H9 (cell line): ENCODE data around the gene ERN1. TPM values are rescaled to one million over a fixed set of nuclear protein-coding genes. Genes with fewer than 3 reads are reported as not detected.
A peak's percentile ranks its signal among the peaks of the same experiment; 100 is the strongest.

ENCODE experiments used
- DNase-seq: peaks from one replicate; pipeline ENCODE4 v3.0.0-alpha.2; 2017
- H2AFZ ChIP-seq: one replicate; pipeline ENCODE4 v1.6.1; 2013; ENCODE audit warnings: mild to moderate bottlenecking, low read length, control low read depth, moderate library complexity
- H2AK5ac ChIP-seq: 2 replicates; pipeline ENCODE4 v1.6.1; 2013; ENCODE audit warnings: low read length, control low read depth, mixed read lengths; ENCODE audit not compliant: insufficient read length
- H2BK120ac ChIP-seq: one replicate; pipeline ENCODE4 v1.6.1; 2013; ENCODE audit warnings: low read depth, mild to moderate bottlenecking, low read length, control low read depth, inconsistent platforms; ENCODE audit not compliant: poor library complexity, severe bottlenecking
- H2BK12ac ChIP-seq: 2 replicates; pipeline ENCODE4 v1.6.1; 2013; ENCODE audit warnings: low read length, control low read depth, mixed read lengths, low read depth; ENCODE audit not compliant: insufficient read length
- H2BK15ac ChIP-seq: 2 replicates; pipeline ENCODE4 v1.6.1; 2013; ENCODE audit warnings: low read depth, low read length, control low read depth
- H2BK20ac ChIP-seq: one replicate; pipeline ENCODE4 v1.6.1; 2013; ENCODE audit warnings: low read depth, mild to moderate bottlenecking, low read length, control low read depth, inconsistent platforms; ENCODE audit not compliant: poor library complexity, severe bottlenecking
- H2BK5ac ChIP-seq: 2 replicates; pipeline ENCODE4 v1.6.1; 2013; ENCODE audit warnings: low read length, control low read depth, mixed read lengths; ENCODE audit not compliant: insufficient read length
- H3K14ac ChIP-seq: 2 replicates; pipeline ENCODE4 v1.6.1; 2013; ENCODE audit warnings: low read length, control low read depth; ENCODE audit not compliant: insufficient read depth
- H3K18ac ChIP-seq: 2 replicates; pipeline ENCODE4 v1.6.1; 2013; ENCODE audit warnings: low read depth, mild to moderate bottlenecking, mixed read lengths, low read length, control low read depth; ENCODE audit not compliant: insufficient read length
- H3K23ac ChIP-seq: 2 replicates; pipeline ENCODE4 v1.6.1; 2013; ENCODE audit warnings: low read length, control low read depth, mixed read lengths, low read depth; ENCODE audit not compliant: insufficient read length
- H3K23me2 ChIP-seq: 2 replicates; pipeline ENCODE4 v1.6.1; 2013; ENCODE audit warnings: low read depth, mild to moderate bottlenecking, mixed read lengths, low read length, control low read depth; ENCODE audit not compliant: insufficient read length, poor library complexity, severe bottlenecking
- H3K27ac ChIP-seq: 2 replicates; pipeline ENCODE4 v1.5.1; 2013; ENCODE audit warnings: low read length, control low read depth, mixed read lengths, low read depth; ENCODE audit not compliant: insufficient read length
- H3K27me3 ChIP-seq: 2 replicates; pipeline ENCODE4 v1.6.1; 2013; ENCODE audit warnings: low read length, control low read depth, inconsistent platforms; ENCODE audit not compliant: insufficient read depth
- H3K4ac ChIP-seq: 2 replicates; pipeline ENCODE4 v1.6.1; 2013; ENCODE audit warnings: low read depth, mild to moderate bottlenecking, control low read depth, inconsistent platforms, low read length, moderate library complexity
- H3K4me1 ChIP-seq: 2 replicates; pipeline ENCODE4 v1.6.1; 2013; ENCODE audit warnings: low read length, control low read depth, inconsistent platforms; ENCODE audit not compliant: insufficient read depth
- H3K4me2 ChIP-seq: 2 replicates; pipeline ENCODE4 v1.6.1; 2013; ENCODE audit warnings: low read length, control low read depth, mixed read lengths; ENCODE audit not compliant: insufficient read length, insufficient read depth
- H3K56ac ChIP-seq: 2 replicates; pipeline ENCODE4 v1.6.1; 2013; ENCODE audit warnings: low read depth, mild to moderate bottlenecking, mixed read lengths, low read length, control low read depth; ENCODE audit not compliant: insufficient read length
- H3K79me1 ChIP-seq: 2 replicates; pipeline ENCODE4 v1.6.1; 2013; ENCODE audit warnings: low read depth, mild to moderate bottlenecking, moderate library complexity, low read length, control low read depth, inconsistent platforms; ENCODE audit not compliant: insufficient read depth, poor library complexity, severe bottlenecking
- H3K79me2 ChIP-seq: 2 replicates; pipeline ENCODE4 v1.6.1; 2013; ENCODE audit warnings: low read length, control low read depth, inconsistent platforms; ENCODE audit not compliant: insufficient read depth
- H3K9ac ChIP-seq: 2 replicates; pipeline ENCODE4 v1.6.1; 2013; ENCODE audit warnings: low read length, control low read depth, mixed read lengths; ENCODE audit not compliant: insufficient read length; ENCODE audit errors: extremely low read depth
- H3K9me3 ChIP-seq: one replicate; pipeline ENCODE4 v1.6.1; 2013; ENCODE audit warnings: low read depth, low read length, inconsistent platforms; ENCODE audit not compliant: control insufficient read depth
- H3T11ph ChIP-seq: one replicate; pipeline ENCODE4 v1.6.1; 2013; ENCODE audit warnings: mild to moderate bottlenecking, low read length, control low read depth, inconsistent platforms
- H4K20me1 ChIP-seq: one replicate; pipeline ENCODE4 v1.6.1; 2013; ENCODE audit not compliant: control insufficient read depth, insufficient read length, insufficient read depth
- H4K5ac ChIP-seq: 2 replicates; pipeline ENCODE4 v1.6.1; 2013; ENCODE audit warnings: low read depth, mild to moderate bottlenecking, mixed read lengths, low read length, control low read depth; ENCODE audit not compliant: insufficient read length
- H4K8ac ChIP-seq: replicated peaks from 2 replicates; pipeline ENCODE4 v1.6.1; 2013; ENCODE audit warnings: low read length, control low read depth, mixed read lengths, low read depth; ENCODE audit not compliant: insufficient read length
- H4K91ac ChIP-seq: 2 replicates; pipeline ENCODE4 v1.6.1; 2013; ENCODE audit warnings: low read depth, mild to moderate bottlenecking, moderate library complexity, mixed read lengths, low read length, control low read depth; ENCODE audit not compliant: insufficient read length
- H3K27ac Mint-ChIP-seq, 3 experiments: 2 replicates in 2 of 3; 3 replicates in 1 of 3; pipeline ENCODE4 v1.8.0; 2020 to 2021; ENCODE audit warnings: mixed read lengths in 3 of 3, mild to moderate bottlenecking in 1 of 3, moderate library complexity in 1 of 3
- H3K27me3 Mint-ChIP-seq: 2 replicates; pipeline ENCODE4 v1.8.0; 2021; ENCODE audit warnings: low read depth, mild to moderate bottlenecking, moderate library complexity, mixed read lengths
- H3K36me3 Mint-ChIP-seq, 3 experiments: 2 replicates in 2 of 3; 3 replicates in 1 of 3; pipeline ENCODE4 v1.8.0; 2020 to 2021; ENCODE audit warnings: low read depth in 3 of 3, mixed read lengths in 3 of 3; ENCODE audit not compliant: insufficient read depth in 1 of 3
- H3K4me1 Mint-ChIP-seq, 2 experiments: 2 replicates each; pipeline ENCODE4 v1.8.0; 2020; ENCODE audit warnings: mixed read lengths in 2 of 2
- H3K4me3 Mint-ChIP-seq, 2 experiments: 2 replicates in 1 of 2; 3 replicates in 1 of 2; pipeline ENCODE4 v1.8.0; 2020 to 2021; ENCODE audit warnings: mild to moderate bottlenecking in 2 of 2, mixed read lengths in 2 of 2, moderate library complexity in 1 of 2
- H3K9me3 Mint-ChIP-seq, 2 experiments: 2 replicates in 1 of 2; 3 replicates in 1 of 2; pipeline ENCODE4 v1.8.0; 2020; ENCODE audit warnings: mild to moderate bottlenecking in 2 of 2, mixed read lengths in 2 of 2, moderate library complexity in 1 of 2
- CTCF ChIP-seq: fragments of 200-600 bp; sonication (generic); conservative IDR thresholded peaks from 3 replicates; pipeline ENCODE4 v1.8.0; 2021; ENCODE audit warnings: antibody characterized with exemption, mild to moderate bottlenecking
- WGBS: extraction: QIAGEN DNeasy Blood & Tissue Kit; methylation state at CpG from one replicate; pipeline ENCODE4 v1.1.7; 2013; ENCODE audit warnings: missing lambda C conversion rate, low lambda C conversion rate, mixed read lengths; ENCODE audit not compliant: insufficient read length; ENCODE audit errors: extremely low coverage; 5-methylcytosine and 5-hydroxymethylcytosine counted together
- total RNA-seq: library from RNA; stranded (reverse); gene quantifications from 2 replicates; pipeline ENCODE4 v1.2.1, GENCODE V29; 2021

The ERN1 gene
- total RNA-seq, 1 experiment from 2014 or later = 5.0 TPM

DNA sequence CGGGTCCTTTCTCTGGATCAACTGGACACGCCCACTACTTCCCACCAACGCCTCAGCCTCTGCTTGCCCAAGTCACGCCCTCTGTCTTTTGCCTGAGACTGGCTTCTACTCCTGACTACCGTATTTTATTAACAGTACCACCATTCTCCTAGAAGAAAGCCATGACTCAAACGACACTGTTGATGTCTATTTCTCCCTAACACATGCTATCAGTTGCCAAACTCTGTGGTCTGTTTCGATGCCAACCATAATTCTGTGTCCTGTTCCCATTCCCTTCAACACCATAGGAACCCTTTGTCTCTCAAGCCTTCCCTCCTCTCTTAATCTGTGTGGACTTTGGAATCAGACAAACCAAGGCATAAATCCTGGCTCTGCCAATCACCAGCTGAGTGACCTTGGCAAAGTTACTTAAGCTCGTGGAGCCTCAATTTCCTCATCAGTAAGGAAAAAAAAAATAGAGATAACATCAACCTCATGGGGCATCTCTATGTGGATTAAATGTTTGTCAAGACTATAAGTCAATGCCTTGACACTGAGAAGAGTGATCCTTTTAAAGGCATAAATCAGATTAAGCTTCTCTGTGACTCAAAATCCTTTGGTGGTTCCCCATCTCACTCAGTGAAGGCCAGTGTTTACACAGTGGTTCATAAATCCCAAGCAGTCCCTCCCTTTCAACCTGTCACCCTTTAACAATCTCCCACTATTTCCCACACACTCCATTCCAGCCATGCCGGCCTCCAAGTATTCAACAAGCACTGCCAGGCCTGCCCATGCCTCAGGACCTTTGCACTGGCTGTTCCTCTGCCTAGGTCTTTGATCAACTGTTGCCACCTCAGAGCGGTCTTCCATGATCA, 45.6 kb downstream of the ERN1 start:
- Histone ChIP-seq H4K5ac (no peak overlapping the region), H3K4me2 (no peak overlapping the region), H3K4me1 (peaks cover 10% of the 10 kb centered on the region), H3K27ac (no peak overlapping the region), H2BK120ac (no peak overlapping the region), H4K91ac (no peak overlapping the region), H2BK5ac (no peak overlapping the region), H3K27me3 (no peaks in the 10 kb centered on the region), H3K23ac (no peak overlapping the region), H2BK20ac (no peak overlapping the region), H3K79me2 (no peaks in the 10 kb centered on the region), H4K20me1 (no peaks in the 10 kb centered on the region), H3K14ac (no peak overlapping the region), H3K79me1 (no peaks in the 10 kb centered on the region), H4K8ac (no peak overlapping the region), H3K9me3 (no peaks in the 10 kb centered on the region), H2AFZ (no peak overlapping the region), H3K4ac (no peak overlapping the region), H2AK5ac (no peak overlapping the region), H3T11ph (no peak overlapping the region), H2BK12ac (no peak overlapping the region), H3K9ac (no peak overlapping the region), H2BK15ac (no peak overlapping the region), H3K23me2 (no peaks in the 10 kb centered on the region), H3K18ac (no peak overlapping the region), H3K56ac (no peak overlapping the region)
- H3K4me3 Mint-ChIP-seq = no peak overlapping the region
- H3K27ac Mint-ChIP-seq = no peak overlapping the region
- H3K9me3 Mint-ChIP-seq = no peaks in the 10 kb centered on the region
- peak; percentile 64 for DNase-seq
- H3K36me3 Mint-ChIP-seq = no peaks in the 10 kb centered on the region
- no peak for TF ChIP-seq CTCF
- H3K27me3 Mint-ChIP-seq = no peaks in the 10 kb centered on the region; the same call in 1 of the 2 replicates
- WGBS = no CpG with 5 or more reads among the region's 10 CpGs
- peaks cover 5% of the 10 kb centered on the region in 2 experiments; a peak in 3 of 4 replicates for H3K4me1 Mint-ChIP-seq
